ENCODE measurements around the gene POU3F3.

POU3F3 gene

DNA sequence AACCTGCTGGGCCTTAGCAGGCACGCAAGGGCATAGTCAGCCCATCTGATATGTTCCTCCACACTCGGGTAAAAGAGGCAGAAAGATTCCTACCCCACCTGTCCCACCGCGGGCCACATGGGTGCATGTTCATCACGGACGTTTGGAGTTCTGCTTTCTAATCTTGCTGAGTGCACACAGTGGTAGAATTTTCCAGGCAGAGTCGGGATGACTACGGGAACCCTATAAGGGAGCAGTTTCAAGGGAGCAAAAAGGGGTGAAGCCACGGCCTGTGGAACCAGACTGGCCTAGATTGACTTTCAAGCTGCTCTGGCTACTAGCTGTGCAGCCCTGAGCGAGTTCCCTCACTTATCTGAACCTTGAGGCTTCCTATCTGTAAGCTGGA lies 36.8 kb downstream of the POU3F3 start:
- no peak overlapping the region for H3K4me3 ChIP-seq (ENCODE audit: low read length)
- TF ChIP-seq, protein P1, sequence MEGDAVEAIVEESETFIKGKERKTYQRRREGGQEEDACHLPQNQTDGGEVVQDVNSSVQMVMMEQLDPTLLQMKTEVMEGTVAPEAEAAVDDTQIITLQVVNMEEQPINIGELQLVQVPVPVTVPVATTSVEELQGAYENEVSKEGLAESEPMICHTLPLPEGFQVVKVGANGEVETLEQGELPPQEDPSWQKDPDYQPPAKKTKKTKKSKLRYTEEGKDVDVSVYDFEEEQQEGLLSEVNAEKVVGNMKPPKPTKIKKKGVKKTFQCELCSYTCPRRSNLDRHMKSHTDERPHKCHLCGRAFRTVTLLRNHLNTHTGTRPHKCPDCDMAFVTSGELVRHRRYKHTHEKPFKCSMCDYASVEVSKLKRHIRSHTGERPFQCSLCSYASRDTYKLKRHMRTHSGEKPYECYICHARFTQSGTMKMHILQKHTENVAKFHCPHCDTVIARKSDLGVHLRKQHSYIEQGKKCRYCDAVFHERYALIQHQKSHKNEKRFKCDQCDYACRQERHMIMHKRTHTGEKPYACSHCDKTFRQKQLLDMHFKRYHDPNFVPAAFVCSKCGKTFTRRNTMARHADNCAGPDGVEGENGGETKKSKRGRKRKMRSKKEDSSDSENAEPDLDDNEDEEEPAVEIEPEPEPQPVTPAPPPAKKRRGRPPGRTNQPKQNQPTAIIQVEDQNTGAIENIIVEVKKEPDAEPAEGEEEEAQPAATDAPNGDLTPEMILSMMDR (conservative IDR thresholded peaks at IDR 0.05; ENCODE audit: low read length) = no peak
- no peak for DNase-seq (ENCODE audit: low read depth)

- no peak for DNase-seq (ENCODE audit: low read depth)
- TF ChIP-seq, protein P1 (conservative IDR thresholded peaks at IDR 0.05; ENCODE audit: low read length) = no peak
- H3K4me3 ChIP-seq (ENCODE audit: low read length) = no peak overlapping the region
These were observed 37.2 kb downstream of the POU3F3 start for GRCh38 chr2:104891145-104891544.

DNA sequence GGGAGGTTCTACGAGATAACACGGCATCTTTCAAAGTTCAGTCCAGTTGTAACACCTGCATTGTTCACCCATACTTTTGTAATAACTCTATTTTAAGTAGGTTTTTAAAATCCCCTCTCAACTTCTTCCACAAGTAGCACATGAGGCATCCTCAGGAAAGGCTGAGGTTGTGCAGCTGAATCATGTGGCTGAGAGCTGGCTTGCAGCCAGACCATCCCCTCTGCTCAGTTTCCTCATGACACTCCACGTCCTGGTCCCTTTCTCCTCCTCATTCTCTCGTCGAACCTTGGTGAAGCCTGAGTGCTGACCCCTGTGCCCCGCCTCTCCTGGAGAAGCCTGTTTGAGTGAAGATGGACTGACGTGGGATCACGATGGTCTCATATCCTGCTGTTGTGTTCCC lies 42.5 kb downstream of the POU3F3 start:
- H3K4me3 ChIP-seq (ENCODE audit: low read length) = no peak overlapping the region
- TF ChIP-seq, protein P1 (conservative IDR thresholded peaks at IDR 0.05; ENCODE audit: low read length) = no peak
- DNase-seq (ENCODE audit: low read depth) = no peak

DNA sequence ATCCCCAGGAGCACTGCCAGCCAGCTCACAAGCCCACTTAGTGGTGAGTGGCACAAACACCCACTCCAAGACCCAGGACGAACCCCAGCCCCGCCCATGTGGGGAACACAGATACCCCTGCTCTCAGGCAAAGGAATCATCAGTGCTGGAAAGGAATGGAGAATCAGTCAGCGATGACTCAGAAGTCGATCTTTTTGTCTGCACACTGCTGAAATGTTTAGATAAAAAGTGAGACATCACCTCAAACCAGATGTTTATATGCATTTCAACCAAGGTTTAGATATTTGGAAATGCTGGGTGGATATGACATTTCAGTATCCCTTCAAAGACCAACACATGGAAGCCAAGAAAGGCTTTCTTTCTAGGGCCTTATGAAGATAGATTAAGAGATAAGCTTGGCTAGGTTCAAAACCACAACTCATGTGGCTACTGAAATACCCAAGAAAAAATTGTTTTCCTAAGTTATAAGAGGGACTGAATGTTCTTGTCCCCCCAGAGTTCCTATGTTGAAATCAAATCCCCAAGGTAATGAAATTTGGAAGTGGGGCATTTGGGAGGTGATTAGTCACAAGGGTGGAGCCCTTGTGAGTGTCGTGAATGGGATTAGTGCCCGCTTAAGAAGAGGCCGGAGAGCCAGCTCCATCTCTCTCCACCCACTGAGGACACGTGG lies 43.7 kb downstream of the POU3F3 start:
- no peak overlapping the region for H3K4me3 ChIP-seq (ENCODE audit: low read length)

GRCh38 chr2:104900608-104901007 lies 46.7 kb downstream of the POU3F3 start:
- TF ChIP-seq, protein P1 (conservative IDR thresholded peaks at IDR 0.05; ENCODE audit: low read length) = no peak
- no peak for DNase-seq (ENCODE audit: low read depth)
- no peak overlapping the region for H3K4me3 ChIP-seq (ENCODE audit: low read length)

More for the DNA sequence above, 43.7 kb downstream of the POU3F3 start:
- DNase-seq (ENCODE audit: low read depth) = peak; percentile 5
- TF ChIP-seq, protein P1 (conservative IDR thresholded peaks at IDR 0.05; ENCODE audit: low read length) = no peak

DNA sequence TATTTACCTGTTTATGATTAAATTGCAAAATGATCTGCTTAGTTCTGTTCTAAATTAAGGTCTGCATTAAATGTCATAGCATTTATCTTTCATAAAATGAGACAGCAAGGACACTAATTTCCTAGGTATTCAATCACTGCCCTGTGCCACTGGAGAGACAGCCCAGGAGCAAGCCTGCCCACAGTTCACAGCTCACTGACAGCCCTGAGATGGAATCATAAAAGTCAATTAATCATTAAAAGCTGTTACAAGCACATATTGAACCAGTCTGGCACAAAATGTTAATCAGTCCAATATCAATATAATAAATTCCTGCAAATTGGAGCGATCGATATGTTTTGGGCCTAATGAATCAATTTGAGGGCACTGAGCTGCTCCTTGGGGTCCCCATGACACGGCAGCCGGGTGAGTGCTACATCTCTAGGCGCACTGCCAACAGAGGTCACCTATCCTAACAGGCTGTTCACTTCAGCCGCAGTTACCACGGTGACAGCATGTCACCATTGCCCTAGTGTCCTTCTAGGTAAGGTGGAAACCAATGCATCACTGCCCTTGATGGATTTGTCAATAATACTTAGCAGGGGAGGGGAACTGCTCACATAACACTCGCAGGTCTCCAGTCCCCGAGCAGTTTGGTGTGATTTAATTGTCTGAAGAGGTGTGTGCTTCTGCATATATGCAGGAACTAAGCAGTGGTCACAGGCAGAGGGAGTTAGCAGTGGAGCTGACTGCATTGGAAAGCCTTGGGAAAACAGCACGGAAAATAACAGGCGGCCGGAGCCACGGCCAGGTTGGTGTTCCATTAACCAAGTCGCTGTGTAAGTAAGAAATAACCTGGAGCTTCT lies 47.3 kb downstream of the POU3F3 start:
- DNase-seq (ENCODE audit: low read depth) = no peak
- TF ChIP-seq, protein P1 (conservative IDR thresholded peaks at IDR 0.05; ENCODE audit: low read length) = no peak
- H3K4me3 ChIP-seq (ENCODE audit: low read length) = no peak overlapping the region

- no peak overlapping the region for H3K4me3 ChIP-seq (ENCODE audit: low read length)
- TF ChIP-seq, protein P1 (conservative IDR thresholded peaks at IDR 0.05; ENCODE audit: low read length) = no peak
- DNase-seq (ENCODE audit: low read depth) = no peak
These were observed 48.4 kb downstream of the POU3F3 start for GRCh38 chr2:104902317-104902716.

Measured in AG10803 (cell line).